HEK293T (cell line): ENCODE data around the gene LIX1.

ENCODE experiments used
- CTCF ChIA-PET: fragments of 350-600 bp; formaldehyde crosslinking; extraction: SDS; loops from one replicate; lab custom pipeline; 2021; ENCODE audit warnings: antibody characterized with exemption, inconsistent platforms; lab: Yijun Ruan, JAX
- POLR2A ChIA-PET: fragments of 350-600 bp; formaldehyde crosslinking; extraction: SDS; loops from one replicate; lab custom pipeline; 2020; ENCODE audit warnings: antibody characterized with exemption, inconsistent platforms; lab: Yijun Ruan, JAX
- DNase-seq: peaks from one replicate; pipeline ENCODE4 v3.0.0; 2012; ENCODE audit warnings: mixed read lengths; ENCODE audit errors: extremely low spot score
- ARNT ChIP-seq: fragments of 450-650 bp; IDR thresholded peaks from 2 replicates; pipeline ENCODE4 v1.6.1; 2017; ENCODE audit warnings: mild to moderate bottlenecking
- BHLHE40 ChIP-seq: fragments of 450-650 bp; IDR thresholded peaks from 2 replicates; pipeline ENCODE4 v1.6.1; 2016; ENCODE audit warnings: mild to moderate bottlenecking, moderate library complexity, borderline replicate concordance
- CTBP1 ChIP-seq: fragments of 450-650 bp; IDR thresholded peaks from 2 replicates; pipeline ENCODE4 v1.6.1; 2016; ENCODE audit warnings: borderline replicate concordance
- ELF4 ChIP-seq: fragments of 450-650 bp; IDR thresholded peaks from 2 replicates; pipeline ENCODE4 v1.6.1; 2017; ENCODE audit warnings: antibody characterized with exemption
- FOXA1 ChIP-seq: fragments of 450-650 bp; IDR thresholded peaks from 2 replicates; pipeline ENCODE4 v1.6.1; 2016; ENCODE audit warnings: mild to moderate bottlenecking
- FOXK2 ChIP-seq: fragments of 450-650 bp; IDR thresholded peaks from 2 replicates; pipeline ENCODE4 v1.6.1; 2016; ENCODE audit warnings: mild to moderate bottlenecking
- FOXM1 ChIP-seq: fragments of 450-650 bp; IDR thresholded peaks from 2 replicates; pipeline ENCODE4 v1.6.1; 2017; ENCODE audit warnings: mild to moderate bottlenecking, borderline replicate concordance
- HDGF ChIP-seq: fragments of 450-650 bp; IDR thresholded peaks from 2 replicates; pipeline ENCODE4 v1.6.1; 2017; ENCODE audit warnings: antibody characterized with exemption, borderline replicate concordance
- L3MBTL2 ChIP-seq: fragments of 450-650 bp; conservative IDR thresholded peaks from 2 replicates; pipeline ENCODE4 v1.6.1; 2016; ENCODE audit warnings: mild to moderate bottlenecking
- LEF1 ChIP-seq: fragments of 450-650 bp; IDR thresholded peaks from 2 replicates; pipeline ENCODE4 v1.6.1; 2017; ENCODE audit warnings: mild to moderate bottlenecking, borderline replicate concordance
- NFRKB ChIP-seq: fragments of 450-650 bp; IDR thresholded peaks from 2 replicates; pipeline ENCODE4 v1.6.1; 2016; ENCODE audit warnings: mild to moderate bottlenecking, moderate library complexity
- PKNOX1 ChIP-seq: fragments of 450-650 bp; IDR thresholded peaks from 2 replicates; pipeline ENCODE4 v1.6.1; 2016
- SP1 ChIP-seq: fragments of 450-650 bp; IDR thresholded peaks from 2 replicates; pipeline ENCODE4 v1.6.1; 2017
- SUZ12 ChIP-seq: fragments of 450-650 bp; IDR thresholded peaks from 2 replicates; pipeline ENCODE4 v1.6.1; 2016; ENCODE audit warnings: mild to moderate bottlenecking
- TARDBP ChIP-seq: fragments of 450-650 bp; IDR thresholded peaks from 2 replicates; pipeline ENCODE4 v1.6.1; 2016
- ZNF384 ChIP-seq: fragments of 450-650 bp; IDR thresholded peaks from 2 replicates; pipeline ENCODE4 v1.6.1; 2016

The LIX1 gene

DNA sequence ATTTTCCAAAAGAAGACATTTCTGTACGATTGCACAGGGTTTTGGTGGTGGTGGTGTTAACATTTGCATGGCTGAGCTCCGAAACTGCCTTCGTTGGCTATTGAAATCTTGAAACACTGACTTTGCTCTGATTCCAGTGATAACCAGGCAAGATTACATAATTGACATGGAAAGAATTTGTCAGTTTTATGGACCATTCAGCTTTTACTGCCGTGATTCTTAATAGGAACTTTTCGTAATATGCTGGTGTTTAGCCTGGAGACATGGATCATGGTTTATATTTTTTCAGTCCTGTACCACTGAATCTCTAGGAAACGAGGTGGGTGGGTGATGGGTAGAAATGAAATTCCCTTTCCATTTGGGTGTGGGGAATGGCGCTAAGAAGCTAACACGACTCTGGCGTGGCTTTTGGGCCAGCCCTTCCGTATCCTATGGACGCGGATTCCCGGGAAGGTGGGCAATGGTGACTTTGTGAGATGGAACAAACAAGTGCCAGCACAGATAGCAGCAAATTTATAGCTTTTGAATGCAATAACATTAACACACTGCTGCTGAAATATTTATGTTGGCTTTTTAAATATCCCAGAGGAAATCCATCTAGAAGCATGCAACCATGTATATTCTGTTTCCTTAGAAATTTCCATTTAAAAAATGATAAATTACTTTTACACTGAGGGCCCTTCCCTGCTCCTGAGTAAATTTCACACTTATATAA is 36.8 kb downstream of the LIX1 start:
- no peak for TF ChIP-seq SP1
- TF ChIP-seq BHLHE40: no peak
- TF ChIP-seq ELF4: no peak
- no peak for TF ChIP-seq ZNF384
- TF ChIP-seq CTBP1: no peak
- TF ChIP-seq TARDBP: no peak
- TF ChIP-seq FOXM1: no peak
- TF ChIP-seq L3MBTL2: no peak
- no peak for TF ChIP-seq HDGF
- no peak for TF ChIP-seq NFRKB
- no peak for TF ChIP-seq SUZ12
- TF ChIP-seq FOXA1: no peak
- TF ChIP-seq LEF1: no peak
- TF ChIP-seq FOXK2: no peak
- no peak for TF ChIP-seq ARNT
- no peak for TF ChIP-seq PKNOX1
- ChIA-PET CTCF (interaction anchor here (0.7 kb wide), 1 partner anchor 56 kb away, joined by 3 read pairs; no protein-coding TSS in a partner anchor), POLR2A (no interaction called here)
- DNase-seq: no peak

GRCh38 chr5:97102010-97102470 is 40.4 kb downstream of the LIX1 start:
- DNase-seq: peak; percentile 41
- ChIA-PET CTCF (interaction anchor here (1.2 kb wide), 1 partner anchor 58 kb away, joined by 4 read pairs; no protein-coding TSS in a partner anchor), POLR2A (interaction anchor here (1.1 kb wide), 1 partner anchor 10 kb away, joined by 3 read pairs; no protein-coding TSS in a partner anchor)
- no peak for TF ChIP-seq NFRKB

DNA sequence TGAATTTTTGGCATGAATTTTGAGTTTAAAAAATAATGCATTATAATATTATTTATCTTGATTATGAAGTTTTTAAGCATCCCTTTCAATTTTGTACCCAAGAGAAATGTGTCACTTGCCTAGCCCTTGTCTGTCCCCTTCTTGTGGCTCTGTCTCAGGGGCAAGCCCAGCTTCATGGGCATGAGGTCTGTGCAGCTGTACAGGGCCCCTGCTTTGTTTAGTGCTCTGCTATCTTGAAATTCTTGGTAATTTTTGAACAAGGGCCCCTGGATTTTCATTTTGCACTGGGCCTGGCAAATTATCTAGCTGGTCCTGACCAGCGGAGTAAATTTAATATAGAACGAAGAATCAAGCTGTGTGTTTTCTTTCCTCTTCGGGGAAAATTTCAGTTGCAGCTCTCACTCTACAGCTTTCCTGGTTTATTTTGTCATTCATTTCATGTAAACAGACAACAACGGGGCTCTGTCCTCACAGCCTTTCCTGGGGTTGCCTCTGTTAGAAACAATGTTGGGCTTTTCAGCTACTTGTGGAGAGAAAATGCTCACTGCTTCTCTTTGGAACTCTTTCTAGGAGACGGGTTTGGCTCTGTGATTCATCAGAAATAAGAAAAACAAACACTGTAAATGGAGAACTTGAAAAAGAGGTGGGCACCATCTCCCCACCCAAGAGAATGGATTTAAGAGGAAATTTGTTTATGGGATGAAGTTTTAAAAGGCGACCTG is 41.1 kb downstream of the LIX1 start:
- ChIA-PET POLR2A (interaction anchor here (1.1 kb wide), 1 partner anchor 10 kb away, joined by 3 read pairs; no protein-coding TSS in a partner anchor), CTCF (interaction anchor here (0.6 to 1.2 kb wide), 2 partner anchors 57 to 758 kb away, joined by 3 to 4 read pairs; no protein-coding TSS in a partner anchor)
- DNase-seq: no peak
- TF ChIP-seq CTBP1 (no peak), ZNF384 (no peak), BHLHE40 (no peak), FOXM1 (no peak), L3MBTL2 (no peak), TARDBP (no peak), SUZ12 (no peak), ELF4 (no peak), PKNOX1 (no peak), FOXK2 (no peak), ARNT (no peak), NFRKB (no peak), HDGF (no peak), SP1 (no peak), FOXA1 (no peak), LEF1 (no peak)

- CTCF ChIA-PET: interaction anchor here (0.7 kb wide), 1 partner anchor 125 kb away, joined by 3 read pairs; no protein-coding TSS in a partner anchor
- POLR2A ChIA-PET: no interaction called here
- TF ChIP-seq BHLHE40 (no peak), FOXM1 (no peak), L3MBTL2 (no peak), NFRKB (no peak), CTBP1 (no peak), ZNF384 (no peak)
- DNase-seq: no peak
These were observed 41.9 kb downstream of the LIX1 start for GRCh38 chr5:97100476-97100875.

DNA sequence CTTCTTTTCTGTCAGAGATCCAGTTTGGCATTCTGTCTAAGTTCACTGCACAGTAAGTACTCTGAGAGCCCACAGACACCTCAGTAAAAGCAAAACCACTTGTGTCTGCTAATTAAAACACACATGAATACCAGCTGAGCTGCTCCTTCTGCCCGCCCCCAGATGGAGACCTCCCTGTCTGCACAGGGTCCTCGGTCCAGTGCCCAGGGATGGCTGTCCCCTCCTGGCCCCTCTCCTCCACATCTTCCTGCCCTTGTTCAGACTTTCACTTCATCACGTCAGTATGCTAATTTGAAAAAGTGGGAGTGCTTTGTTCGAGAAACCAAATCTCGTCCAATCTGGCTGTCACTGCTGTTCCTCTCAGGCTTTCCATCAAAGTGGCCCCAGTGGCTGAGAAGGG is 43.5 kb downstream of the LIX1 start:
- TF ChIP-seq PKNOX1: no peak
- TF ChIP-seq CTBP1: no peak
- TF ChIP-seq L3MBTL2: no peak
- TF ChIP-seq FOXM1: no peak
- TF ChIP-seq ZNF384: no peak
- POLR2A ChIA-PET: interaction anchor here (1.3 kb wide), 1 partner anchor 17 kb away, joined by 4 read pairs; no protein-coding TSS in a partner anchor
- CTCF ChIA-PET: no interaction called here
- no peak for DNase-seq
